Mononuclear cell (primary cell): Measurements from ENCODE around the gene FAM111A. TPM values are rescaled to one million over a fixed set of nuclear protein-coding genes. Genes with fewer than 3 reads are reported as not detected.
"Not testable (repeated sequence)": the region's sequence is repeated elsewhere in the genome, so short reads cannot be mapped to it uniquely, and the experiment has no call there.

ENCODE experiments used
- H3K27me3 ChIP-seq: 2 replicates; pipeline ENCODE4 v1.6.0; 2011; ENCODE audit warnings: low read length, control low read depth; ENCODE audit not compliant: insufficient read depth
- H3K4me1 ChIP-seq: 2 replicates; pipeline ENCODE4 v1.5.1; 2011; ENCODE audit warnings: mild to moderate bottlenecking, low read length, control low read depth; ENCODE audit not compliant: insufficient read depth
- H3K4me3 ChIP-seq: 2 replicates; pipeline ENCODE4 v1.5.1; 2011; ENCODE audit warnings: mild to moderate bottlenecking, low read length, moderate library complexity
- H3K9me3 ChIP-seq: 2 replicates; pipeline ENCODE4 v1.5.1; 2011; ENCODE audit warnings: low read depth, mild to moderate bottlenecking, control low read depth, low read length
- total RNA-seq: library from RNA; depleted of rRNA; stranded (reverse); fragments of >200 nt; gene quantifications from one replicate; pipeline ENCODE4 v1.2.3, GENCODE V29; 2012

The FAM111A gene
- total RNA-seq, 1 donor: 29.4 TPM

GRCh38 chr11:59135648-59136461 is 6.8 kb upstream of the FAM111A start:
- Histone ChIP-seq H3K9me3 (peaks cover 7% of the 10 kb centered on the region), H3K4me1 (peaks cover 7% of the 10 kb centered on the region), H3K27me3 (no peaks in the 10 kb centered on the region), H3K4me3 (no peak overlapping the region)

- peaks cover 11% of the 10 kb centered on the region for H3K4me1 ChIP-seq
- not testable (repeated sequence) for H3K4me3 ChIP-seq, H3K27me3 ChIP-seq, H3K9me3 ChIP-seq
These were observed 6.1 kb upstream of the FAM111A start for GRCh38 chr11:59136551-59136950.

- Histone ChIP-seq H3K4me3 (no peak overlapping the region), H3K27me3 (no peaks in the 10 kb centered on the region), H3K9me3 (no peaks in the 10 kb centered on the region), H3K4me1 (peaks cover 16% of the 10 kb centered on the region)
These were observed 5.5 kb upstream of the FAM111A start for GRCh38 chr11:59137190-59137589.

GRCh38 chr11:59138643-59139042 is 4.0 kb upstream of the FAM111A start:
- H3K9me3 ChIP-seq: no peaks in the 10 kb centered on the region

GRCh38 chr11:59141191-59141590 is 1.5 kb upstream of the FAM111A start:
- no peaks in the 10 kb centered on the region for H3K27me3 ChIP-seq
- peaks cover 40% of the 10 kb centered on the region for H3K4me1 ChIP-seq
- no peaks in the 10 kb centered on the region for H3K9me3 ChIP-seq
- H3K4me3 ChIP-seq: no peak overlapping the region

More at GRCh38 chr11:59138643-59139042, 4.0 kb upstream of the FAM111A start:
- H3K4me3 ChIP-seq: no peak overlapping the region
- H3K4me1 ChIP-seq: peaks cover 25% of the 10 kb centered on the region
- no peaks in the 10 kb centered on the region for H3K27me3 ChIP-seq

GRCh38 chr11:59141673-59142460 is 789 bp upstream of the FAM111A start:
- H3K4me1 ChIP-seq: peaks cover 46% of the 10 kb centered on the region
- H3K9me3 ChIP-seq: no peaks in the 10 kb centered on the region
- peak overlapping the region; percentile 91 for H3K4me3 ChIP-seq
- no peaks in the 10 kb centered on the region for H3K27me3 ChIP-seq

- Histone ChIP-seq H3K4me1 (peaks cover 49% of the 10 kb centered on the region), H3K9me3 (no peaks in the 10 kb centered on the region), H3K4me3 (peak overlapping the region; percentile 53)
These were observed 1.4 kb downstream of the FAM111A start for GRCh38 chr11:59144096-59144495.

GRCh38 chr11:59144579-59145345 is 2.1 kb downstream of the FAM111A start:
- no peaks in the 10 kb centered on the region for H3K9me3 ChIP-seq
- peaks cover 49% of the 10 kb centered on the region for H3K4me1 ChIP-seq
- peak overlapping the region; percentile 53 for H3K4me3 ChIP-seq
- no peaks in the 10 kb centered on the region for H3K27me3 ChIP-seq

More at GRCh38 chr11:59144096-59144495, 1.4 kb downstream of the FAM111A start:
- H3K27me3 ChIP-seq: no peaks in the 10 kb centered on the region

- peaks cover 49% of the 10 kb centered on the region for H3K4me1 ChIP-seq
- H3K27me3 ChIP-seq: no peaks in the 10 kb centered on the region
- H3K9me3 ChIP-seq: no peaks in the 10 kb centered on the region
- no peak overlapping the region for H3K4me3 ChIP-seq
These were observed 2.9 kb downstream of the FAM111A start for GRCh38 chr11:59145534-59145933.

GRCh38 chr11:59151761-59152160 is 9.1 kb downstream of the FAM111A start:
- Histone ChIP-seq H3K4me3 (no peak overlapping the region), H3K4me1 (peaks cover 11% of the 10 kb centered on the region), H3K9me3 (no peaks in the 10 kb centered on the region), H3K27me3 (no peaks in the 10 kb centered on the region)

- Histone ChIP-seq H3K4me1 (peaks cover 10% of the 10 kb centered on the region), H3K9me3 (no peaks in the 10 kb centered on the region), H3K27me3 (no peaks in the 10 kb centered on the region), H3K4me3 (no peak overlapping the region)
These were observed 9.8 kb downstream of the FAM111A start for GRCh38 chr11:59152312-59152951.

- H3K27me3 ChIP-seq: no peaks in the 10 kb centered on the region
- H3K9me3 ChIP-seq: no peaks in the 10 kb centered on the region
- peaks cover 20% of the 10 kb centered on the region for H3K4me1 ChIP-seq
- no peak overlapping the region for H3K4me3 ChIP-seq
These were observed 12.0 kb downstream of the FAM111A start for GRCh38 chr11:59154610-59155009.

GRCh38 chr11:59157433-59157832 is 14.8 kb downstream of the FAM111A start:
- Histone ChIP-seq H3K9me3 (no peaks in the 10 kb centered on the region), H3K27me3 (no peaks in the 10 kb centered on the region), H3K4me3 (no peak overlapping the region), H3K4me1 (peaks cover 13% of the 10 kb centered on the region)

GRCh38 chr11:59158206-59159068 is 15.8 kb downstream of the FAM111A start:
- H3K9me3 ChIP-seq: no peaks in the 10 kb centered on the region
- no peaks in the 10 kb centered on the region for H3K27me3 ChIP-seq
- no peak overlapping the region for H3K4me3 ChIP-seq
- H3K4me1 ChIP-seq: peaks cover 13% of the 10 kb centered on the region
